Naive thymus-derived CD8-positive, alpha-beta T cell (primary cell): ENCODE data around the gene SPATA17. TPM values are rescaled to one million over a fixed set of nuclear protein-coding genes. Genes with fewer than 3 reads are reported as not detected.
A peak's percentile ranks its signal among the peaks of the same experiment; 100 is the strongest.
"Not testable (repeated sequence)": the region's sequence is repeated elsewhere in the genome, so short reads cannot be mapped to it uniquely, and the experiment has no call there.

Experiments used
- ATAC-seq, 2 donors: fragments of 150-1000 bp; cut with Tn5 transposase in 1 of 2; sonication (Bioruptor Pico), chemical (Tn5 transposase) in 1 of 2; 1 replicate in 1 of 2; 2 replicates in 1 of 2; pipeline ENCODE4 v1.10.0; 2021; ENCODE audit warnings: mild to moderate bottlenecking in 2 of 2, moderate library complexity in 2 of 2
- POLR2A ChIA-PET: fragments of 350-600 bp; sonication (Branson Sonifier 250); formaldehyde crosslinking; loops from one replicate; lab custom pipeline; 2021; ENCODE audit warnings: antibody characterized with exemption; lab: Charles Lee
- DNase-seq, 10 donors: peaks; one replicate each; pipeline versions ENCODE4 v3.0.0 to v3.0.0-alpha.2; 2020 to 2022
- H3K27ac Mint-ChIP-seq, 10 donors: one replicate each; pipeline ENCODE4 v1.8.0; 2020 to 2022; ENCODE audit warnings: mild to moderate bottlenecking in 10 of 10, mixed read lengths in 10 of 10, moderate library complexity in 4 of 10, inconsistent platforms in 1 of 10
- H3K27me3 Mint-ChIP-seq, 5 donors: one replicate each; pipeline ENCODE4 v1.8.0; 2021 to 2022; ENCODE audit warnings: mixed read lengths in 5 of 5
- H3K36me3 Mint-ChIP-seq, 3 donors: one replicate each; pipeline ENCODE4 v1.8.0; 2020 to 2022; ENCODE audit warnings: mixed read lengths in 3 of 3, mild to moderate bottlenecking in 2 of 3, inconsistent platforms in 1 of 3
- H3K4me1 Mint-ChIP-seq, 4 donors: one replicate each; pipeline ENCODE4 v1.8.0; 2021 to 2022; ENCODE audit warnings: mixed read lengths in 4 of 4
- H3K4me3 Mint-ChIP-seq, 10 donors: one replicate each; pipeline ENCODE4 v1.8.0; 2020 to 2022; ENCODE audit warnings: mild to moderate bottlenecking in 10 of 10, mixed read lengths in 10 of 10, moderate library complexity in 6 of 10, inconsistent platforms in 1 of 10
- H3K9me3 Mint-ChIP-seq, 9 donors: one replicate each; pipeline ENCODE4 v1.8.0; 2020 to 2022; ENCODE audit warnings: mixed read lengths in 9 of 9, mild to moderate bottlenecking in 3 of 9, inconsistent platforms in 1 of 9, moderate library complexity in 1 of 9
- polyA plus RNA-seq, 3 donors: library from polyadenylated mRNA; unstranded; fragments of 300-500 nt; fragmentation: Illumina TruSeq; gene quantifications; one replicate each; pipeline ENCODE4 v1.2.3, GENCODE V29; 2021
- total RNA-seq, 8 experiments: library from RNA in 2 of 8; stranded (reverse) in 2 of 8; gene quantifications; one replicate each; pipeline ENCODE4 v1.2.3 and lab custom pipeline; 2021 to 2026

Gene SPATA17
- total RNA-seq (not detected), polyA plus RNA-seq (not detected), total RNA-seq (lab: John Stamatoyannopoulos, UW) (0 to 0.52 (median 0.17) reads per million in 6 experiments)

- Mint-ChIP-seq H3K36me3 (no peaks in the 10 kb centered on the region), H3K4me3 (peak within 1 kb of the TSS; percentile 94 to 99 (median 98)), H3K4me1 (peaks cover 6 to 55% (median 35%) of the 10 kb centered on the region in 4 donors), H3K27me3 (peaks cover 0 to 9% (median 6%) of the 10 kb centered on the region in 5 donors), H3K9me3 (peaks cover 0 to 4% (median 0%) of the 10 kb centered on the region in 9 donors), H3K27ac (peak within 1 kb of the TSS; percentile 99 to 100 (median 100))
- peak; percentile 57 to 96 (median 80) for DNase-seq
- POLR2A ChIA-PET: interaction anchor here (0.8 to 1.2 kb wide), 4 partner anchors 12 to 1543 kb away, joined by 3 to 4 read pairs (median 4); partner anchors contain the start of genes LYPLAL1 and RRP15
- ATAC-seq: peak; percentile 89 to 90
Measured at GRCh38 chr1:217630711-217631591, at the start of gene SPATA17, which contains the start of gene GPATCH2. SPATA17 (plus strand) TSS chr1:217631344; CDS start chr1:217631379, 35 bp downstream. GPATCH2 (minus strand) TSS chr1:217631090; CDS start chr1:217630971, 119 bp downstream.

GRCh38 chr1:217584286-217584811 is 46.8 kb upstream of the SPATA17 start:
- ATAC-seq, H3K4me1 Mint-ChIP-seq, H3K27me3 Mint-ChIP-seq, H3K9me3 Mint-ChIP-seq, DNase-seq, POLR2A ChIA-PET, H3K4me3 Mint-ChIP-seq: not testable (repeated sequence)
- H3K27ac Mint-ChIP-seq: peak overlapping the region in 2 of 10 donors; percentile 17 to 24
- H3K36me3 Mint-ChIP-seq: peaks cover 0 to 22% (median 20%) of the 10 kb centered on the region in 3 donors

- Mint-ChIP-seq H3K4me1 (peaks cover 0 to 1% (median 0%) of the 10 kb centered on the region in 4 donors), H3K27me3 (no peaks in the 10 kb centered on the region), H3K27ac (no peak overlapping the region), H3K4me3 (no peak overlapping the region), H3K9me3 (peaks cover 0 to 4% (median 0%) of the 10 kb centered on the region in 9 donors), H3K36me3 (peaks cover 0 to 22% (median 15%) of the 10 kb centered on the region in 3 donors)
- no peak for DNase-seq
- POLR2A ChIA-PET: no interaction called here
- no peak for ATAC-seq
Measured at GRCh38 chr1:217585577-217585976, 45.6 kb upstream of the SPATA17 start.

GRCh38 chr1:217586586-217586985 is 44.6 kb upstream of the SPATA17 start:
- no peak overlapping the region for H3K4me3 Mint-ChIP-seq
- H3K36me3 Mint-ChIP-seq: peaks cover 0 to 22% (median 9%) of the 10 kb centered on the region in 3 donors
- H3K9me3 Mint-ChIP-seq: no peaks in the 10 kb centered on the region
- POLR2A ChIA-PET: no interaction called here
- no peak overlapping the region for H3K27ac Mint-ChIP-seq
- peaks cover 0 to 1% (median 0%) of the 10 kb centered on the region in 4 donors for H3K4me1 Mint-ChIP-seq
- DNase-seq (no peak), ATAC-seq (no peak)
- no peaks in the 10 kb centered on the region for H3K27me3 Mint-ChIP-seq

- no peak for DNase-seq
- no peak overlapping the region for H3K27ac Mint-ChIP-seq
- no peak for ATAC-seq
- H3K27me3 Mint-ChIP-seq: no peaks in the 10 kb centered on the region
- H3K4me3 Mint-ChIP-seq: no peak overlapping the region
- H3K36me3 Mint-ChIP-seq: peaks cover 0 to 11% (median 3%) of the 10 kb centered on the region in 3 donors
- H3K4me1 Mint-ChIP-seq: peaks cover 0 to 1% (median 0%) of the 10 kb centered on the region in 4 donors
- no peaks in the 10 kb centered on the region for H3K9me3 Mint-ChIP-seq
- POLR2A ChIA-PET: no interaction called here
Measured at GRCh38 chr1:217590598-217590997, 40.5 kb upstream of the SPATA17 start.

- Mint-ChIP-seq H3K36me3 (peaks cover 0 to 32% (median 16%) of the 10 kb centered on the region in 3 donors), H3K27ac (no peak overlapping the region), H3K27me3 (no peaks in the 10 kb centered on the region), H3K4me3 (no peak overlapping the region), H3K9me3 (no peaks in the 10 kb centered on the region), H3K4me1 (peaks cover 0 to 5% (median 0%) of the 10 kb centered on the region in 4 donors)
- DNase-seq (no peak), ATAC-seq (no peak)
- POLR2A ChIA-PET: no interaction called here
Measured at GRCh38 chr1:217599154-217599553, 32.0 kb upstream of the SPATA17 start.

GRCh38 chr1:217602380-217602779 is 28.8 kb upstream of the SPATA17 start:
- DNase-seq (no peak), ATAC-seq (no peak)
- Mint-ChIP-seq H3K4me1 (peaks cover 0 to 5% (median 0%) of the 10 kb centered on the region in 4 donors), H3K27me3 (no peaks in the 10 kb centered on the region), H3K9me3 (no peaks in the 10 kb centered on the region), H3K27ac (no peak overlapping the region), H3K36me3 (peaks cover 0 to 36% (median 20%) of the 10 kb centered on the region in 3 donors), H3K4me3 (no peak overlapping the region)
- POLR2A ChIA-PET: no interaction called here

- ATAC-seq (no peak), DNase-seq (no peak)
- Mint-ChIP-seq H3K4me3 (no peak overlapping the region), H3K27ac (no peak overlapping the region), H3K27me3 (no peaks in the 10 kb centered on the region), H3K4me1 (peaks cover 0 to 5% (median 0%) of the 10 kb centered on the region in 4 donors), H3K36me3 (peaks cover 5 to 46% (median 25%) of the 10 kb centered on the region in 3 donors), H3K9me3 (no peaks in the 10 kb centered on the region)
- POLR2A ChIA-PET: no interaction called here
Measured at GRCh38 chr1:217605390-217605789, 25.8 kb upstream of the SPATA17 start.

GRCh38 chr1:217614200-217614712 is 16.9 kb upstream of the SPATA17 start:
- H3K27me3 Mint-ChIP-seq: no peaks in the 10 kb centered on the region
- H3K36me3 Mint-ChIP-seq: peaks cover 4 to 71% (median 33%) of the 10 kb centered on the region in 3 donors
- H3K4me3 Mint-ChIP-seq: no peak overlapping the region
- H3K9me3 Mint-ChIP-seq: no peaks in the 10 kb centered on the region
- H3K4me1 Mint-ChIP-seq: peaks cover 4 to 20% (median 14%) of the 10 kb centered on the region in 4 donors
- H3K27ac Mint-ChIP-seq: peak overlapping the region in 1 of 10 donors; percentile 35
- ATAC-seq: no peak
- POLR2A ChIA-PET: no interaction called here
- no peak for DNase-seq

- POLR2A ChIA-PET: no interaction called here
- Mint-ChIP-seq H3K36me3 (peaks cover 13 to 59% (median 27%) of the 10 kb centered on the region in 3 donors), H3K9me3 (no peaks in the 10 kb centered on the region), H3K4me3 (no peak overlapping the region), H3K27me3 (no peaks in the 10 kb centered on the region), H3K4me1 (peaks cover 12 to 34% (median 20%) of the 10 kb centered on the region in 4 donors), H3K27ac (no peak overlapping the region)
- DNase-seq (no peak), ATAC-seq (no peak)
Measured at GRCh38 chr1:217617126-217617525, 14.0 kb upstream of the SPATA17 start.

- DNase-seq (no peak), ATAC-seq (no peak)
- POLR2A ChIA-PET: no interaction called here
- Mint-ChIP-seq H3K4me3 (no peak overlapping the region), H3K27ac (no peak overlapping the region), H3K27me3 (no peaks in the 10 kb centered on the region), H3K9me3 (peaks cover 0 to 1% (median 0%) of the 10 kb centered on the region in 9 donors), H3K4me1 (peaks cover 13 to 33% (median 23%) of the 10 kb centered on the region in 4 donors), H3K36me3 (peaks cover 13 to 43% (median 21%) of the 10 kb centered on the region in 3 donors)
Measured at GRCh38 chr1:217620814-217621213, 10.3 kb upstream of the SPATA17 start.

- DNase-seq (no peak), ATAC-seq (no peak)
- H3K27me3 Mint-ChIP-seq: no peaks in the 10 kb centered on the region
- POLR2A ChIA-PET: interaction anchor here (0.5 kb wide), 1 partner anchor 1568 kb away, joined by 3 read pairs; no protein-coding TSS in a partner anchor
- H3K36me3 Mint-ChIP-seq: peaks cover 13 to 36% (median 19%) of the 10 kb centered on the region in 3 donors
- H3K4me1 Mint-ChIP-seq: peaks cover 12 to 27% (median 23%) of the 10 kb centered on the region in 4 donors
- no peak overlapping the region for H3K27ac Mint-ChIP-seq
- H3K9me3 Mint-ChIP-seq: peaks cover 0 to 1% (median 0%) of the 10 kb centered on the region in 9 donors
- H3K4me3 Mint-ChIP-seq: no peak overlapping the region
Measured at GRCh38 chr1:217622042-217622441, 9.1 kb upstream of the SPATA17 start.
